ENCODE results near the gene TRPC4AP.

The TRPC4AP gene

GRCh38 chr20:35008411-35009342, 83.9 kb downstream of the TRPC4AP start:
- no peak for TF ChIP-seq ZNF274 (IDR thresholded peaks at IDR 0.05; ENCODE audit: low read depth, low read length)
- H3K4me3 ChIP-seq (ENCODE audit: low read length), result no peak overlapping the region

- H3K4me3 ChIP-seq (ENCODE audit: low read length), result no peak overlapping the region
- no peak for TF ChIP-seq ZNF274 (IDR thresholded peaks at IDR 0.05; ENCODE audit: low read depth, low read length)
Measured at GRCh38 chr20:35007891-35008290, 84.7 kb downstream of the TRPC4AP start.

DNA sequence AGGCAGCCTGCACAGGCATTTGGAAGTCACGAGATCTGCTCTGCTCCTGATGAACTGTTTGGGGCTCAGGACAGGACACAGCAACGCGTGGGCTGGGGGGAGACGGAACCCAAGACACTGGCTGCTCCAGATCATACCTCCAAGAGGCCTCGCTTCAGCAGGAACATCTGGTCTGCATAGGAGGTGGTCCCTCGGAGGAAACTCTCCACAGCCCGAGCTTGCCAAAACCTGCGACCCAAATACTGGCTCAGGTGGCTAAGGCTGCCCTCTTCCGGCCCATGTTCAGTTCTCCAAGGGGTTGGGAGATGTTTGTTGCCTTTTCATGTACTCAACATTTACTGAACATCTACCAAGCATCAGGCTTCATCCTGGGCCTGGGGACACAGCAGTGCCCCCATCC, 85.2 kb downstream of the TRPC4AP start:
- no peak overlapping the region for H3K4me3 ChIP-seq (ENCODE audit: low read length)
- TF ChIP-seq ZNF274 (IDR thresholded peaks at IDR 0.05; ENCODE audit: low read depth, low read length), result no peak

DNA sequence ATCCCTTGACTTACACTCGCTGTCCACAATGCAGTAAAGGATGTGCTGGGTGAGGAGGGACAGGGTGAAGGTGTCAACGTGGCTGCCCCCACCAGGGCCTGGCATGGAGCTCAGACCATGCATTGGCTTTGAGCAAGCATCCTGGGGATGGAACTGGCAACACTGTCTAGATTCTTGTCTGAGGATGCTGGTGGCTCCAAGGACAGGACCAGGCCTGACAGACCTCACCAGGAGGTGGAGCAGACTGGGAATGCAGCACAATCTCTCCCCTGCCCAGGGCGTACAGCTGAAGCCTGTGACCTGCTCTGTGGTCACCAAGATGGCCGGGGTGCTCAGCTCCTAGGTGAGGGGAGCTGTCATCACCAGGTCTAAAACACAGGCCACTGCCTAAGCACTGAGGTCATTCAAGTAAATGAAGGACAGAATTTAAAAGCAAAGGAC, 86.1 kb downstream of the TRPC4AP start:
- no peak for TF ChIP-seq ZNF274 (IDR thresholded peaks at IDR 0.05; ENCODE audit: low read depth, low read length)
- no peak overlapping the region for H3K4me3 ChIP-seq (ENCODE audit: low read length)

DNA sequence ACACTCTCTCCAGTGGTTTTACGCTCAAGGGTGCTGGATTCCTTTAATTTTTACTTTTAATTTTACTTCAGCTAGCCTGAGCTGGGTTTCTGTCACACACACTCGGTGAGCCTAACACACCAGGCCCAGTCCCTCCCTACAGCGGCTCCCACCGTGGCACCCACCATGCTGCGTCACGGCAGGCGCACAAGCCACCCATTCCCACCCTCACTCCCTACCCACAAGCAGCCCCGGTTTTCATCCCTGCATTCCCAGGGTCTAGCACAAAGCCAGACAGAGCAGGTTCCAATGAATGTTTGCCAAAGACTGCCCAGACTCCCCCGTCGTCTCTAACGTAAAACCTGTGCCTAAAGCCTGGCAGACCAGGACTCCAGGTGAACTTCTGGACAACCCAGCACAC, 86.6 kb downstream of the TRPC4AP start:
- H3K4me3 ChIP-seq (ENCODE audit: low read length), result no peak overlapping the region
- TF ChIP-seq ZNF274 (IDR thresholded peaks at IDR 0.05; ENCODE audit: low read depth, low read length), result no peak

- no peak for TF ChIP-seq ZNF274 (IDR thresholded peaks at IDR 0.05; ENCODE audit: low read depth, low read length)
- H3K4me3 ChIP-seq (ENCODE audit: low read length), result no peak overlapping the region
Measured at GRCh38 chr20:35005463-35005961, 87.1 kb downstream of the TRPC4AP start.

- H3K4me3 ChIP-seq (ENCODE audit: low read length), result no peak overlapping the region
- TF ChIP-seq ZNF274 (IDR thresholded peaks at IDR 0.05; ENCODE audit: low read depth, low read length), result no peak
Measured at GRCh38 chr20:35004749-35005462, 87.7 kb downstream of the TRPC4AP start.

GRCh38 chr20:35004051-35004725, 88.4 kb downstream of the TRPC4AP start:
- no peak for TF ChIP-seq ZNF274 (IDR thresholded peaks at IDR 0.05; ENCODE audit: low read depth, low read length)
- H3K4me3 ChIP-seq (ENCODE audit: low read length), result no peak overlapping the region

GRCh38 chr20:35003211-35004031, 89.2 kb downstream of the TRPC4AP start:
- TF ChIP-seq ZNF274 (IDR thresholded peaks at IDR 0.05; ENCODE audit: low read depth, low read length), result no peak

DNA sequence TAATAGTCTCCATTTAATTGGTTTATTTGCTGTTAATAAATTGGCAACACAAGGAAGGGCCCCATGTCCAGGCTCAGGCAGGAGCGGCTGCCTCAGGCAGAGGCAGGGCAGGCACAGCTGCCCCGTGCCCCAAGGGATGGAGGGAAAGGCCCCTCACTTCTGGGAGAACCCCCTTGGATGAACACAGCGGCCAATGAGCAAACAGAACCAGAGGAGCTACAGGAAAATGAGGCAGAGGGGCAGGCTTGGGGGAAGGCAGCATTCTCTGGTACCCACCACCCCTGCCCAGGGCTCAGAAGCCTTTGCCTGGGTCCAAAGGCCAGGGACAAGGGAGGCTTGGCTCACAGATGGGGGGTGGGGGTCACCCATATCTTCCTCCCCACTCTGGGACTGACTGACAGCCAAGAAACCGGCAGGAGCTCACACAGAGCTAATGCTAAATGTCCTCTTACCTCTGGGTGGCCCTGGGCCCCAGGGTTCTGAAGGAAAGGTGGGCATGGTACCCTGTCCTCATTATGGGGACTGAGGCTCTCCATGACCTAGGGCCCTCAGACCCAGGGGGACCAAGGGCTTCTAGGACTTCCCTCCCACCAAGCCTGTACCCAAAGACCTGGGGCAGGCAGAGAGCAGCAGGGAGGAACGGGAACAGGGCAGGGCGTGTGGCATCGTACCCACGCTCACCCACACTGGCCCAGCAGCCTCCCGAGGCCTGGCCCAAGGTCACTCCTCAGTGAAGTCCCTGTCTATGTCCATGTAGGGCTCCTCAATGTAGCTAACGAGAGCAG, 90.0 kb downstream of the TRPC4AP start:
- H3K4me3 ChIP-seq (ENCODE audit: low read length), result no peak overlapping the region
- no peak for TF ChIP-seq ZNF274 (IDR thresholded peaks at IDR 0.05; ENCODE audit: low read depth, low read length)

More at GRCh38 chr20:35003211-35004031, 89.2 kb downstream of the TRPC4AP start:
- H3K4me3 ChIP-seq (ENCODE audit: low read length), result no peak overlapping the region

DNA sequence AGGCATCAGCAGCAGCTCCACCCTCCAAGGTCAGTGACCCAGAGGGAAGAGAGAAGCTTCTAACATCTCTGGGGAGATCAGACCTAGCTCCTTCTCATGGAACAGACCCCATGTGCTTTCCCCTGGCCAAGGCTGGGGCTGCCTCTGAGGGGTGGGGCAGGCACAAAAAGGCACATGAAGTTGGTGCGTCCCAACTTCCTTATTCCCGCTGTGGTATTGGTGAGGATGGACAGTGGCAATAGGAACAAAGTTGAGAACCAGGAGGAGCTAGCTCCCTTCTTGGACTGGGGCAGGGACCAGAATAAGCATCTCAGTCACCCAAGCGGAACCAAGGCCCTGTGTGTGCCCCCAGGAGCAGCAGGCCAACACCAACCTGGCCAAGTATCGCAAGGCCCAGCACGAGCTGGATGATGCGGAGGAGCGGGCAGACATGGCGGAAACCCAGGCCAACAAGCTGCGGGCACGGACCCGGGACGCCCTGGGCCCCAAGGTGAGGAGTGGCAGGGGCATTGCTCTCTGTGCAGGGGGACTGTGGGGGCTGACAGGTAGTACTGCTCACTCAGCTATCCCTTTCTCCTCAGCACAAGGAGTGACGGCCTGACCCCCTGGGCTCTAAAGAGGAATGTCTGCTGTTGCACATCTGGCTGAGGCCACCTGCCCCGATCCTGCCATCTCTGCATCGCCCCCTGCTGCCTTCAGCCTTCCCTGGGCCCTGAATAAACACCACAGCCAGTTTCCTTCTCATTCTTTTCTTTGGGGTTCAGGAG, 90.8 kb downstream of the TRPC4AP start:
- no peak for TF ChIP-seq ZNF274 (IDR thresholded peaks at IDR 0.05; ENCODE audit: low read depth, low read length)
- H3K4me3 ChIP-seq (ENCODE audit: low read length), result no peak overlapping the region

All from GM08714 (cell line).